GM12891 (cell line): ENCODE data around the gene FOXO3.

Source experiments
- DNase-seq: peaks from one replicate; pipeline ENCODE4 v3.0.0; 2011; ENCODE audit warnings: low spot score; ENCODE audit not compliant: insufficient read length
- FAIRE-seq: peaks from 2 replicates; lab custom pipeline; 2011; peaks lifted over from hg19 to GRCh38; lab: Jason Lieb, UNC
- PAX5 ChIP-seq: IDR thresholded peaks from 2 replicates; pipeline ENCODE4 v1.6.1; 2011; ENCODE audit warnings: low read length, moderate library complexity, mild to moderate bottlenecking; ENCODE audit not compliant: insufficient read depth, severe bottlenecking
- POLR2A ChIP-seq: IDR thresholded peaks from 2 replicates; pipeline ENCODE4 v1.6.1; 2011; ENCODE audit warnings: low read depth, low read length, control low read depth
- POLR2AphosphoS5 ChIP-seq: IDR thresholded peaks from 2 replicates; pipeline ENCODE4 v1.6.1; 2011; ENCODE audit warnings: low read depth, low read length, control low read depth
- POU2F2 ChIP-seq: IDR thresholded peaks from 2 replicates; pipeline ENCODE4 v1.6.1; 2011; ENCODE audit warnings: low read depth, mild to moderate bottlenecking, control low read depth, low read length, moderate library complexity
- SPI1 ChIP-seq: IDR thresholded peaks from 2 replicates; pipeline ENCODE4 v1.6.1; 2011; ENCODE audit warnings: low read depth, low read length, control low read depth
- TAF1 ChIP-seq: IDR thresholded peaks from 2 replicates; pipeline ENCODE4 v1.6.1; 2011; ENCODE audit warnings: low read depth, low read length, control low read depth

The FOXO3 gene

DNA sequence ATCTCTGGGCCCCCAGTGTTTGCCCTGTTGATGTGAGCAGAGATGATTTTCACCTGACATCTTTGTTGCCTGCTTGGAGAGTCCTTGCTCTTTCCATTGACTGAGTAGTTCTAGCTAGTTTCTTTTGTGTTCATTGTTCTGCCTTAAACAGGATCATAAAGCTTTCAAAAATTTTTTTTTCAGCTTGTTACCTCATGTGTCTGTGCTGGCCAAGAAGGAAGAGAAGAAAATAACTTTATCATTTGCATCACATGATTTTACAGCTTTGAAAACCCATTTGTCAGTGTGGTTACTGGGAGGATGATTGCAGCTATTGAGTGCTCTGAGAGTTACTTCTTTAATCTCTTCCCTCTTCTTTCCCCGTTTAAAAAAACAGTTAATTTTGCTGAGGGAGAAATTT lies 16.0 kb downstream of the FOXO3 start:
- TF ChIP-seq POU2F2 (no peak), POLR2A (no peak), TAF1 (no peak), POLR2AphosphoS5 (no peak)
- FAIRE-seq (no peak), DNase-seq (no peak)

DNA sequence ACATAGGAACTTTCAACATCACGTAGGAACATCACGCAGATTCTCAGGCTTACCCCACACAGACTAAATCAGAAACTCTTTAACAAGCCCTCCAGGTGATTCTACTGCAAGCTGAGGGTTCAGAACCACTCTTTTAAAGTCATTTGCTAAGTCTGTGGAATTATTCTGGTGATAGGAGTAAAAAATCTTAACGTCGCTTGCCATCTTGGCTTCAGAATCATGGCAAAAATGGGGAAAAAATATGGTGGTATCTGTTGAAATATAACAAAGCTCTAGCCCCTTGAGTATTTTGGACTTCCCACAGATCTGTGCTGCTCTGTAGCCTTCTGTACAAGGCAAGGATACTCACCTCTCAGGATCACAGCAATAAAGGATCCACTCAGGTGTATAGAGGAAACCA lies 17.4 kb downstream of the FOXO3 start:
- FAIRE-seq = no peak

DNA sequence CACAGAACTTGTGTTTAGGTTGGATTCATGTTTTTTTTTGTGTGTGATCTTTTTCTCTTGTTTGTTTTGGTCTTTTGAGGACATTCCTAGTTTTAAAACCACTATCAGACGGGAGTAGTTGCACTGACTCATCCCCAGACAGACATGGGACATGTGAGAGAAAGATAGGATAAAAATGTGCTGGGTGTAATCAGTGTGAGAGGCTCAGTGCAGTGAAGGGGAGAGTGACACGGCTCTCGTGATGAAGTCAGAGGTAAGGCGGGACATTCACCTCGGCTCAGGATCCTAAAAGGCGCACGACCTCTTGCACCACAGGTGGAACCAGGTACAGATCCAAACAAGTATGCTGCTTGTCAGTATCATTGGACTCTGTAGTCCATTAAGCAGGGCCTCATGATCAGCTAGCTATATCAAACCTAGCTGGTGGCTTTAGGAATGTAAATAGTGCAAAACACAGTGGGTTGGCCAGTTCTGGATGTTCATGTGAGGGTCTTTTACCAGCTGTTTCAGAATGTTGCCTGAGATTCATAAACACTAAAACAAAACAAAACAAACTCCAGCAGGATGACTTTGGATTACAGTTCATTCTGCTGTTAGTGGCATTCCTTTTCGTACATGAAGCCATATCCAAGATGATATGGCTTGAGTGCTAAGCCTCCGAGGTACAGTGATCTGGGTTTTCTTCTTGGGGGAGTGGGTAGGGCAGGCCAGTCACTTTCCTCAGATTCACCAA lies 18.0 kb downstream of the FOXO3 start:
- DNase-seq (no peak), FAIRE-seq (no peak)
- TF ChIP-seq PAX5 (no peak), POLR2AphosphoS5 (no peak), SPI1 (no peak), POLR2A (no peak), POU2F2 (no peak), TAF1 (no peak)

More for the DNA sequence above, 17.4 kb downstream of the FOXO3 start:
- TF ChIP-seq POLR2AphosphoS5 (no peak), SPI1 (no peak), PAX5 (no peak), TAF1 (no peak), POLR2A (no peak), POU2F2 (no peak)
- DNase-seq = no peak

DNA sequence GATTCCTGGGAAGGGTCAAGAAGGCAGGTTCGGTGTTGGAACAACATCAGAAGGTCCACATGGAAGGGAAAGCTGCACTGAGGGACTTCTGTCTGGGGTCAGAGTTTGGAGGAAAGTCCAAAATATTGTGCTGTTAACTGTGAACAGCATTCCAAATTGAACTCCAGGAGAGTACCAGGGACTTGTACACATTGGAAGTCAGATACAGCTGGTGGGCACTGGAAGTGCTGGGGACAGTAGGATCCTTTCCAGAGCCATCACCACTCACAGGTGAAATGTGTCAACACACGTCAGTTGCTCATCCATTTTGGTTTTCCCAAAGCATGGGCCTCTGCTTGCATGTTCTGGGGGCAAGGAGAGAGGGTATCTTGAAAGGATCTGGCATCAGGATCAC lies 18.6 kb downstream of the FOXO3 start:
- DNase-seq = no peak
- no peak for FAIRE-seq
- TF ChIP-seq PAX5 (no peak), POLR2AphosphoS5 (no peak), TAF1 (no peak), SPI1 (no peak)

- TF ChIP-seq PAX5 (no peak), TAF1 (no peak), SPI1 (no peak), POLR2A (no peak), POLR2AphosphoS5 (no peak), POU2F2 (no peak)
- FAIRE-seq (no peak), DNase-seq (no peak)
Observed at GRCh38 chr6:108580646-108581045, 19.9 kb downstream of the FOXO3 start.

DNA sequence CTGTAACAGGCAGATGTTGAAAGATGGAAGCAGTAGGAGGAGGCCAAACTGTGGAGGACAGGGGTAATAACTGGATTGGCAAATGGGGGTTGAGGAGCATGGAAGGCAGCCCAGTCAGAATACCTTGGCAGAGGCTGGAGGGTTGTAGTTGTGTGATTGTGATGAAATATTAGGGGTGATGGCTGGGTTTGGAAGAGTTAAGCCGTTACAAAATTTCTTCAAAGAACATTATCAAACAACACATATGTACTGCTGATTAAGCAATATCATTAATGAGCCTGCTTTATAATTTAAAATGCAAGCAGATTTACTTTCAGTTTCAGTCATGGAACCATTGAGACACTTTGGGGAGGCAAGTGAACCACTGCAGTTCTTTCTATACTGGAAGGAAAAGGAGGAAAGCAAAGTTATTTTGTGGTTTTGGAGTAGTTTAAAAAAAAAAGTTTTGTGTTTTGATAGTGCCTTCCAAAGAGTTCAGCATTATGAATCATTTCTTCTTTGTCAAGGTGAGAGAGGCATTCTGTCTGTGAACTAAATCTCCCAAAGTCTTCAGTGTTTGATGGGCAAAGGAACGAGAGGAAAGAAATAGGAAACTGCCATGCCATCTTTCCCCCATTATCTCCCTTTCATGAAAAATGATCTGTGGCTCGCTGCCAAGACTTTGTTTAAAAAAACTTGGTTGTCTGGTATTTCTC lies 20.7 kb downstream of the FOXO3 start:
- DNase-seq (no peak), FAIRE-seq (no peak)
- TF ChIP-seq TAF1 (no peak), SPI1 (no peak)

- no peak for FAIRE-seq
- DNase-seq = no peak
Observed at GRCh38 chr6:108581932-108582475, 21.3 kb downstream of the FOXO3 start.

GRCh38 chr6:108582618-108583017 lies 21.9 kb downstream of the FOXO3 start:
- DNase-seq = no peak
- FAIRE-seq = no peak
- TF ChIP-seq TAF1 (no peak), PAX5 (no peak)

More at GRCh38 chr6:108581932-108582475, 21.3 kb downstream of the FOXO3 start:
- TF ChIP-seq POLR2AphosphoS5 = no peak
- TF ChIP-seq SPI1 = no peak
- TF ChIP-seq PAX5 = no peak
- TF ChIP-seq POLR2A = no peak
- TF ChIP-seq TAF1 = no peak
- no peak for TF ChIP-seq POU2F2

DNA sequence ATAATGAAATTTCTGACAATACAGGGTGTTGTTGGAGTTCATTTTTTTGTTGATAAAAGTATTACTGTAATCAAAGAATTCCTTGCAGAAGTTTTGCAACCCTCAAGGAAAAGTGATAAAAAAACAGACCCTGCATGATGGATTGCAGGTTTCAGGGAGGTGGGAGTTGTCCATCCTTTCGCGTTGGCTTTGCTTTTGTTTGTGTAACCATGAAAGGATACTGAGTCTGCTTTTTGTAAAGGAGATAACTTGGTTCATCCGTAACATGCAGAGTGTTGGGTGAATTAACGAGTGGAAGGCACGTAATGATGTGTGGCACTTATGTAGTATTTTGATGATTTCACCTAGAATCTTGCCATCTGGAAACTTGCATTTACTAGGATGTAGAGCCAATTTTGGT lies 23.6 kb downstream of the FOXO3 start:
- TF ChIP-seq SPI1 (no peak), POLR2AphosphoS5 (no peak), TAF1 (no peak), PAX5 (no peak), POU2F2 (no peak), POLR2A (no peak)
- FAIRE-seq (no peak), DNase-seq (no peak)

DNA sequence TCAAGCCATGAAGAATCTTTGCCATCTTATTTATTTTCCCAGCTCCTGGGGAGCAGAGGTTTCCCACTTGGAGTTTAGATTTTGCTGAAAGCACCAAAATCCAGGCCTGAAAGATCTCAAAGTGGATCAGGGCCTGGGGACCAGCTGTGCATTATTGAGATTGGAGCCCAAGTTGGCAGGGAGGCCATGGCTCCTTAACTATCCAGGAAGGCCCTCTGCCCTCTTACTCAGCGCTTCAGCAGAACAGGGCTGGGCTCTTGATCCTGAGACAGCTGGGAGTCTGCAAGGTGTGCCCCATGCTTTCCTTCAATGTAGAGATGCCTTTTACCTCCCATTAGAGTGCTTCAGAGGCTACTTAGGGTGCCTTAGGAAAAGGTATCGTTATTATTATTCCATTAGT lies 24.6 kb downstream of the FOXO3 start:
- FAIRE-seq (no peak), DNase-seq (no peak)
- no peak for TF ChIP-seq POLR2AphosphoS5
- TF ChIP-seq TAF1 = no peak
- no peak for TF ChIP-seq SPI1
- no peak for TF ChIP-seq POU2F2
- TF ChIP-seq PAX5 = no peak
- no peak for TF ChIP-seq POLR2A
